HG03175 (cell line): ENCODE results near the gene ST8SIA1.

Source experiments
- ATAC-seq: cut with Tn5 transposase; IDR thresholded peaks from one replicate; pipeline ENCODE4 v1.9.1; 2021; ENCODE audit warnings: mild to moderate bottlenecking, moderate library complexity; ENCODE audit not compliant: unreplicated experiment

ST8SIA1 gene

GRCh38 chr12:22284871-22285270, 49.6 kb downstream of the ST8SIA1 start:
- no peak for ATAC-seq

- no peak for ATAC-seq
Measured at GRCh38 chr12:22283508-22283907, 51.0 kb downstream of the ST8SIA1 start.

GRCh38 chr12:22283006-22283506, 51.5 kb downstream of the ST8SIA1 start:
- ATAC-seq, result no peak

GRCh38 chr12:22282283-22282682, 52.2 kb downstream of the ST8SIA1 start:
- ATAC-seq, result no peak

- no peak for ATAC-seq
Measured at GRCh38 chr12:22276867-22277266, 57.6 kb downstream of the ST8SIA1 start.

GRCh38 chr12:22276313-22276712, 58.2 kb downstream of the ST8SIA1 start:
- no peak for ATAC-seq

GRCh38 chr12:22275843-22276242, 58.7 kb downstream of the ST8SIA1 start:
- ATAC-seq, result no peak

- ATAC-seq, result no peak
Measured at GRCh38 chr12:22272335-22273151, 62.0 kb downstream of the ST8SIA1 start.

- ATAC-seq, result no peak
Measured at GRCh38 chr12:22271023-22271422, 63.5 kb downstream of the ST8SIA1 start.

GRCh38 chr12:22268973-22269372, 65.5 kb downstream of the ST8SIA1 start:
- ATAC-seq, result no peak

- ATAC-seq, result no peak
Measured at GRCh38 chr12:22268406-22268805, 66.1 kb downstream of the ST8SIA1 start.

- ATAC-seq, result no peak
Measured at GRCh38 chr12:22266101-22266500, 68.4 kb downstream of the ST8SIA1 start.

- no peak for ATAC-seq
Measured at GRCh38 chr12:22264380-22264779, 70.1 kb downstream of the ST8SIA1 start.

- ATAC-seq, result no peak
Measured at GRCh38 chr12:22262309-22262708, 72.2 kb downstream of the ST8SIA1 start.

- no peak for ATAC-seq
Measured at GRCh38 chr12:22257100-22257499, 77.4 kb downstream of the ST8SIA1 start.

- no peak for ATAC-seq
Measured at GRCh38 chr12:22256605-22257004, 77.9 kb downstream of the ST8SIA1 start.

- no peak for ATAC-seq
Measured at GRCh38 chr12:22256041-22256441, 78.5 kb downstream of the ST8SIA1 start.

GRCh38 chr12:22255097-22255496, 79.4 kb downstream of the ST8SIA1 start:
- ATAC-seq, result no peak

GRCh38 chr12:22254478-22254877, 80.0 kb downstream of the ST8SIA1 start:
- ATAC-seq, result no peak

- ATAC-seq, result no peak
Measured at GRCh38 chr12:22252057-22252456, 82.5 kb downstream of the ST8SIA1 start.

GRCh38 chr12:22250762-22251161, 83.7 kb downstream of the ST8SIA1 start:
- ATAC-seq, result no peak

GRCh38 chr12:22248571-22249115, 85.9 kb downstream of the ST8SIA1 start:
- ATAC-seq, result no peak
